GM18505 (cell line): ENCODE measurements around the gene GDAP1L1.
"Not testable (repeated sequence)": the region's sequence is repeated elsewhere in the genome, so short reads cannot be mapped to it uniquely, and the experiment has no call there.

Experiments used
- ATAC-seq: cut with Tn5 transposase; IDR thresholded peaks from one replicate; pipeline ENCODE4 v1.9.1; 2021; ENCODE audit not compliant: unreplicated experiment
- POLR2A ChIP-seq: IDR thresholded peaks from 4 replicates; pipeline ENCODE4 v1.6.1; 2011; ENCODE audit warnings: borderline replicate concordance; ENCODE audit not compliant: insufficient read depth, insufficient read length; ENCODE audit errors: extremely low read depth

The GDAP1L1 gene

GRCh38 chr20:44284032-44284431 is 36.9 kb downstream of the GDAP1L1 start:
- no peak for TF ChIP-seq POLR2A
- ATAC-seq = no peak

GRCh38 chr20:44287272-44288097 is 40.4 kb downstream of the GDAP1L1 start:
- TF ChIP-seq POLR2A = no peak
- ATAC-seq = no peak

DNA sequence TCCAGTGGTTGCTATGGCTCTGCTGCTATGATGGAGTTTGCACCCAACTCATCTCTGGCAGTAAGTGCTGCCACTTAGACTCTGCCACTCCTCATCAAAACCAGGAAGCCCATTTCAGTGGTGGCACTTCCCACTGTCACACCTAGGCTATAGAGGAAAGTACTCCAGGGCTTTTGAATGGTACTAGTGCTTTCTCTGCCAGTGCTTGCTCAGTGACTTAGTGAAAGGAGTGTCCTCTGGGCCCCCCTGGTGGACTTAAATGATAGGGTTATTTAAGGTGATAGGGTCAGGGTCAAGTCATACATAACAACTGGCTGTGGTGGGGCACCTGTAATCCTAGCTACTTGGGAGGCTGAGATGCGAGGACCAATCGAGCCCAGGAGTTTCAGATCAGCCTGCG is 41.1 kb downstream of the GDAP1L1 start:
- ATAC-seq = no peak
- TF ChIP-seq POLR2A = no peak

GRCh38 chr20:44291754-44292153 is 44.6 kb downstream of the GDAP1L1 start:
- ATAC-seq = no peak
- TF ChIP-seq POLR2A = no peak

GRCh38 chr20:44296011-44296410 is 48.9 kb downstream of the GDAP1L1 start:
- no peak for ATAC-seq
- TF ChIP-seq POLR2A = no peak

DNA sequence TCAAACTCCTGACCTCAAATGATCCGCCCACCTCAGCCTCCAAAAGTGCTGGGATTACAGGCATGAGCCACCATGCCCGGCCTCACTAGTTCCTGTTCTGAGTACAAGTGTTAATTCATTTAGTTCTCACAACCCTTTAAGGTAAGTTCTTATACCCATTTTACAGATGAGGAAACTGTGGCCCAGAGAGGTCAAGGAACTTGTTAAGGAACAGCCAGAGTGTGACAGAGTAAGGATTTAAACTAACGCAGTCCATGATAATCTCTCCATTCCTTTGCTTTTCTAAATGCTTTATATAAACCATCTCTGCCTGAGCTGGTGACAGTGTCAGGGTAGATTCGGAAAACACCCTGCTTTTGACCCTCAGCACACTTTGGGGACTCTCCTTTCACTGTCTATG is 50.6 kb downstream of the GDAP1L1 start:
- ATAC-seq = no peak
- no peak for TF ChIP-seq POLR2A

DNA sequence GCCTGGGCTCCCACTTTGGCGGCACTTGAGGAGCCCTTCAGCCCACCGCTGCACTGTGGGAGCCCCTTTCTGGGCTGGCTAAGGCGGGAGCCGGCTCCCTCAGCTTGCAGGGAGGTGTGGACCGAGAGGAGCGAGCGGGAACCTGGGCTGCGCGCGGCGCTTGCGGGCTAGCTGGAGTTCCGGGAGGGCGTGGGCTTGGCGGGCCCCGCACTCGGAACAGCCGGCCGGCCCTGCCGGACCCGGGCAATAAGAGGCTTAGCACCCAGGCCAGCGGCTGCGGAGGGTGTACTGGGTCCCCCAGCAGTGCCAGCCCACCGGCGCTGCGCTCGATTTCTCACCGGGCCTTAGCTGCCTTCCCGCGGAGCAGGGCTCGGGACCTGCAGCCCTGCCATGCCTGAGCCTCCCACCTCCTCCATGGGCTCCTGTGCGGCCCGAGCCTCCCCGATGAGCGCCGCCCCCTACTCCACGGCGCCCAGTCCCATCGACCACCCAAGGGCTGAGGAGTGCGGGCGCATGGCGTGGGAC is 52.0 kb downstream of the GDAP1L1 start:
- ATAC-seq = not testable (repeated sequence)

GRCh38 chr20:44301285-44301684 is 54.2 kb downstream of the GDAP1L1 start:
- no peak for TF ChIP-seq POLR2A

DNA sequence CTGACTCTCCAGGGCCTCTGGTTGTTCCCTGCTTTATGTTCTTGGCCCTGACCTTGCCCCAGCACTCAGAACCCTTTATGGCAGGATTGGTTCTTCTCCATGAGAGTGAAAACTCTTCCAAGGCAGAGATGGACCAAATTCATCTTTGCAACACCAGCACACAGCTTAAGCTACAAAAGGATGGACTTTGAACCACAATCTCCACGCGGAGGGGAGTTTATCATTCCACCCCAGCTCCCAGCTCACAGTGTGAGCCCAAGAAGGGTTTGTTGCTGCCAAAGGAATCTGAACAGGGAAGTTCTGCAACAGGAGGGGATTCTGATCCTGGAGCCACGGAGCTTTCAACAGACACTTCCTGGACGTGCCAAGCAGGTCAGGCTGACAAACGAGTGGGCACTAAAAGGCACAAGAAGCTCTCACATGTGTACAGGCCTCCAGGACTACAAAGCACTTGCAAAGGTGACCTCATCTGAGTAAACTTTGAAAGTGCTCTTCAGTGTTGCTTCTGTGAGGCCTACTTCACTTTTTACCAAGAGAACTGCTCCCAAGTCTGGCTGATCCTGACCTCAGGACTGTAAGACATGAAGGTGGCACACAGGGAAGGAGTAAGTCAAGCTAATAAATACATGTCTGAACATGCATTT is 55.0 kb downstream of the GDAP1L1 start:
- no peak for ATAC-seq
- no peak for TF ChIP-seq POLR2A

More at GRCh38 chr20:44301285-44301684, 54.2 kb downstream of the GDAP1L1 start:
- no peak for ATAC-seq

DNA sequence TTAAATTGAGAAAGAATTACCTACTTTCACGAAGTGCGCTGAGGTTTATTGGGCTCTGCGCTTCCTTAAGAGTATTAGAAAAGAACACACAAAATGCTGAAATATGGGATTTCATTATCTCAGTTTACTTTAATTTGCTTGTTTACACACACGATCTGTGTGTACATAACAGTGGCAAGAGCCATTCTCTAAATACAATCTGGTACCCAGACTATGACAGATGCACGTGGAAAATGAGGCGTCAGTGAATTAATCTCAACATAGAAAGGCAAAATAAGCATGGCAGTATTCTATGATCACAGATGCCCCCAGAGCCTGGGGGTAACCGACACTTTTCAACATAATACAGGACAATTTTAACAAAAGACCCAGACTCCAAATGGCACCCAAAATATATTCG is 55.6 kb downstream of the GDAP1L1 start:
- no peak for TF ChIP-seq POLR2A

DNA sequence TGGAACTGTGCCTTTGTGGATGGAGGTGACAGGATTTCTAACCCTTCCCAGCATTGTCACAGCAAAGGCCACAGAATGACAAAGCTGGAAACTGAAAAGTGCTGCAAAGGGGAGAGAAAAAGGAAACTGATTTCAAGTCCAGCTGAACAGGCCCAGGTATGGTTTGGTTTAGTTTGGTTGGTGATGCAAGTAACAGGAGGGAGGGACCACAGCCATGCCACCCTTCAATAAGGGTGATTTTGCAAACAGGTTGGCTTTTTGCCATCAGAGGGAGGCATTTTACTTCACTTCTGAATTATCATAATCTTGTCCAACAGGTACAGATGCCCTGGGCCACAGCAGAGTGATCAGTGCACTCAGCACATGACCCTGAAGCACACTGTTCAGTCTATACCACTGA is 57.3 kb downstream of the GDAP1L1 start:
- no peak for ATAC-seq
- TF ChIP-seq POLR2A = no peak

More for the DNA sequence above, 55.6 kb downstream of the GDAP1L1 start:
- ATAC-seq = no peak

GRCh38 chr20:44306927-44307326 is 59.8 kb downstream of the GDAP1L1 start:
- TF ChIP-seq POLR2A = no peak

GRCh38 chr20:44309763-44310663 is 62.9 kb downstream of the GDAP1L1 start:
- ATAC-seq = peak; percentile 15
- no peak for TF ChIP-seq POLR2A

More at GRCh38 chr20:44306927-44307326, 59.8 kb downstream of the GDAP1L1 start:
- ATAC-seq = no peak
